ENCODE measurements around the gene AOC2. TPM values are rescaled to one million over a fixed set of nuclear protein-coding genes. Genes with fewer than 3 reads are reported as not detected.

AOC2 gene
- total RNA-seq, 1 donor from 2014 or later: 5.0 TPM

DNA sequence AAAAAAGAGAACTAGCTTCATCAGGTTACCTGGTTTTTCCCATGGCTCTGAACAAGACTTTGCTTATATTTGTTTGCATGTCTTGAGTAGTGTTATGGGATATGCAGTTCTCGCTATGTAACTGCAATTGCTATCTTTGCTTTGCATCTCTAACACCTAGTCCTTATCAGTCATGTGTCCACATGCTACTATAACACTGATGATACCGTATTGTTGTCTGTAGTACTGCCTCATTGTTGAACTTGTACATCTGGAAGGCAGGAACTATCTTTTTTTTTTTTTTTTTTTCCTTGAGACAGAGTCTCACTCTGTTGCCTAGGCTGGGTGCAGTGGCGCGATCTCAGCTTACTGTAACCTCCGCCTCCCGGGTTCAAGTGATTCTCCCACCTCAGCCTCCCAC lies 8.6 kb upstream of the AOC2 start:
- H4K20me1 ChIP-seq (ENCODE audit: insufficient read depth, low read length): peaks cover 26% of the 10 kb centered on the region
- TF ChIP-seq EZH2 (IDR thresholded peaks at IDR 0.05; ENCODE audit: insufficient read depth, low read length): no peak
- TF ChIP-seq, protein P1, sequence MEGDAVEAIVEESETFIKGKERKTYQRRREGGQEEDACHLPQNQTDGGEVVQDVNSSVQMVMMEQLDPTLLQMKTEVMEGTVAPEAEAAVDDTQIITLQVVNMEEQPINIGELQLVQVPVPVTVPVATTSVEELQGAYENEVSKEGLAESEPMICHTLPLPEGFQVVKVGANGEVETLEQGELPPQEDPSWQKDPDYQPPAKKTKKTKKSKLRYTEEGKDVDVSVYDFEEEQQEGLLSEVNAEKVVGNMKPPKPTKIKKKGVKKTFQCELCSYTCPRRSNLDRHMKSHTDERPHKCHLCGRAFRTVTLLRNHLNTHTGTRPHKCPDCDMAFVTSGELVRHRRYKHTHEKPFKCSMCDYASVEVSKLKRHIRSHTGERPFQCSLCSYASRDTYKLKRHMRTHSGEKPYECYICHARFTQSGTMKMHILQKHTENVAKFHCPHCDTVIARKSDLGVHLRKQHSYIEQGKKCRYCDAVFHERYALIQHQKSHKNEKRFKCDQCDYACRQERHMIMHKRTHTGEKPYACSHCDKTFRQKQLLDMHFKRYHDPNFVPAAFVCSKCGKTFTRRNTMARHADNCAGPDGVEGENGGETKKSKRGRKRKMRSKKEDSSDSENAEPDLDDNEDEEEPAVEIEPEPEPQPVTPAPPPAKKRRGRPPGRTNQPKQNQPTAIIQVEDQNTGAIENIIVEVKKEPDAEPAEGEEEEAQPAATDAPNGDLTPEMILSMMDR (IDR thresholded peaks at IDR 0.05; ENCODE audit: insufficient read depth, low read depth, low read length): no peak
- H2AFZ ChIP-seq (ENCODE audit: low read depth, low read length): no peak overlapping the region
- Mint-ChIP-seq H3K9me3 (ENCODE audit: unreplicated experiment) (no peaks in the 10 kb centered on the region), H3K27ac (ENCODE audit: unreplicated experiment) (no peak overlapping the region), H3K36me3 (ENCODE audit: low read depth, unreplicated experiment) (peaks cover 6% of the 10 kb centered on the region), H3K27me3 (ENCODE audit: low read depth, unreplicated experiment) (no peaks in the 10 kb centered on the region), H3K4me1 (ENCODE audit: low read depth, unreplicated experiment) (peaks cover 15% of the 10 kb centered on the region), H3K4me3 (ENCODE audit: unreplicated experiment) (no peak overlapping the region)
- H3K4me1 ChIP-seq (ENCODE audit: insufficient read depth, low read length): peaks cover 10% of the 10 kb centered on the region
- no peak overlapping the region for H3K9ac ChIP-seq (ENCODE audit: low read length)
- peaks cover 33% of the 10 kb centered on the region for H3K36me3 ChIP-seq (ENCODE audit: insufficient read depth, low read length)
- H3K27me3 ChIP-seq (ENCODE audit: insufficient read depth, low read length): no peaks in the 10 kb centered on the region
- no peak for DNase-seq (ENCODE audit: low read depth)
- H3K9me3 ChIP-seq (ENCODE audit: insufficient read depth, low read depth, low read length): no peaks in the 10 kb centered on the region
- no peak for FAIRE-seq
- H3K79me2 ChIP-seq (ENCODE audit: insufficient read depth, low read length): peaks cover 51% of the 10 kb centered on the region
- H3K27ac ChIP-seq (ENCODE audit: low read depth, low read length): no peak overlapping the region
- no peak overlapping the region for H3K4me3 ChIP-seq (ENCODE audit: insufficient read depth, low read depth, low read length)
- no peak overlapping the region for H3K4me2 ChIP-seq (ENCODE audit: low read length)

DNA sequence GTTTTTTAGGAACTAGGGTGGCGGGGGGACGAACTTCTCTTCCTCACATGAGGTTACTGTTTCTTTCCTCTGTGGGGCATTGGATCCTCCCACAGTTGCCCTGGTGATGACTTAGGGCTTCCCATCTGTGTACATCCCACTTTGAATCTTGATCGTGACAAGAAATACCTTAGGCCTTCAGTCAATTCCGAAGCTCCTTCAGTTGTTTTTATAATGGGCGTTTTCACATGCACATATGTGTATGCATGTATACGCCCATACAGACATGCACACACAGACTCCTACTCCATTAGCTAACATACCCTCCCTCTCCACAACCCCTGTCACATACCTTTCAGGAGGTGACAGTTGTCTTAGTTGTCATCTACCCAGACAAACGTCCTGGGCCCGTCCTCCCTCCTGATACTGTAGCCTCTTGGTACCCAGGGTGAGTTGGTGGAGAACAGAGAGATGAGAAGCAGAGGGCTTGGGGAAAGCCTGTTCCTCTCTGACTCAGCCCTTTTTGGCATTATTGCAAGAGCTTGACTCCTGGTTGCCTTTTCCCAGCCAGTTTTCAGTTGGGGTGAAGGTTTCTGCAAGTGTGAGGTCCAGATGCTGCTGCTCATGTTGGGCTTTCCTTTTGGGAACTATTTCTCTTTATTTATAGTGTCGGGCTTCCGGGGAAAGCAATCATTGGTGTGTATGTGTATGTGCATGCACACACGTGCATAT lies 2.2 kb upstream of the AOC2 start:
- Histone ChIP-seq H3K9me3 (ENCODE audit: insufficient read depth, low read depth, low read length) (no peaks in the 10 kb centered on the region), H3K4me2 (ENCODE audit: low read length) (no peak overlapping the region), H4K20me1 (ENCODE audit: insufficient read depth, low read length) (peaks cover 66% of the 10 kb centered on the region), H2AFZ (ENCODE audit: low read depth, low read length) (no peak overlapping the region), H3K9ac (ENCODE audit: low read length) (no peak overlapping the region), H3K4me3 (ENCODE audit: insufficient read depth, low read depth, low read length) (no peak overlapping the region), H3K36me3 (ENCODE audit: insufficient read depth, low read length) (peaks cover 62% of the 10 kb centered on the region), H3K27ac (ENCODE audit: low read depth, low read length) (no peak overlapping the region), H3K27me3 (ENCODE audit: insufficient read depth, low read length) (no peaks in the 10 kb centered on the region), H3K79me2 (ENCODE audit: insufficient read depth, low read length) (peaks cover 8% of the 10 kb centered on the region), H3K4me1 (ENCODE audit: insufficient read depth, low read length) (peaks cover 4% of the 10 kb centered on the region)
- no peaks in the 10 kb centered on the region for H3K9me3 Mint-ChIP-seq (ENCODE audit: unreplicated experiment)
- no peak overlapping the region for H3K4me3 Mint-ChIP-seq (ENCODE audit: unreplicated experiment)
- TF ChIP-seq EZH2 (IDR thresholded peaks at IDR 0.05; ENCODE audit: insufficient read depth, low read length): no peak
- TF ChIP-seq, protein P1 (IDR thresholded peaks at IDR 0.05; ENCODE audit: insufficient read depth, low read depth, low read length): no peak
- peaks cover 5% of the 10 kb centered on the region for H3K4me1 Mint-ChIP-seq (ENCODE audit: low read depth, unreplicated experiment)
- no peak overlapping the region for H3K27ac Mint-ChIP-seq (ENCODE audit: unreplicated experiment)
- H3K27me3 Mint-ChIP-seq (ENCODE audit: low read depth, unreplicated experiment): no peaks in the 10 kb centered on the region
- DNase-seq (ENCODE audit: low read depth) (no peak), FAIRE-seq (no peak)
- H3K36me3 Mint-ChIP-seq (ENCODE audit: low read depth, unreplicated experiment): peaks cover 12% of the 10 kb centered on the region

DNA sequence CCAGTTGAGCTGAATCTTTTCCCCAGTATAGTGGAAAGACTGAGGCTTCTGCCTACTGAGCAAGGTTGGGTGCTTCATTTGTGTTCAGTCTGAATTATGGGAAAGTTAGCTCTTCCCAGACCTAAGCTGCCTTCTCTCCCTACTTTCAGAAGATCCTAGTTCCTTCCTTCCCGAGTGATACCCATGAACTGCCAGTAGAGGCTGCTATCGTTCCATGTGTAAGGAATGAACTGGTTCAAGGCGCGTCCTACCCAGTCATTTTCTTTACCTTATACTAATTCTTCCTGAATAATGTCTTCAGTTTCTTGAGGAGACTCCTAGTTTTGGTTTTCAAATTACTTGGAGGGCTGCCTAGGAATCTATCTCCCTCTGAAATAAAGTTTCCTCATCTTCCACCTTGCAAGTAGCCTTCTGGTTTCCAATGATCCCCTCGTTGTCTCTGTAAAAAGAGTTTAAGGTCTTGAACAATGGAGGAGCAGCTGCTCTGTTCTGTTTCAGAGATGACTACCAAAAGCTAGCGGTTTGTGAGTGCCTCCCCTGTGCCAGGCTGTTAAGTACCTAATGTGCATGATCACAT lies 934 bp upstream of the AOC2 start:
- peaks cover 4% of the 10 kb centered on the region for H3K4me1 ChIP-seq (ENCODE audit: insufficient read depth, low read length)
- peaks cover 5% of the 10 kb centered on the region for H3K4me1 Mint-ChIP-seq (ENCODE audit: low read depth, unreplicated experiment)
- no peaks in the 10 kb centered on the region for H3K27me3 ChIP-seq (ENCODE audit: insufficient read depth, low read length)
- H3K79me2 ChIP-seq (ENCODE audit: insufficient read depth, low read length): no peaks in the 10 kb centered on the region
- peaks cover 59% of the 10 kb centered on the region for H4K20me1 ChIP-seq (ENCODE audit: insufficient read depth, low read length)
- DNase-seq (ENCODE audit: low read depth): peak; percentile 28
- no peak overlapping the region for H2AFZ ChIP-seq (ENCODE audit: low read depth, low read length)
- no peak overlapping the region for H3K27ac Mint-ChIP-seq (ENCODE audit: unreplicated experiment)
- H3K4me2 ChIP-seq (ENCODE audit: low read length): no peak overlapping the region
- peaks cover 9% of the 10 kb centered on the region for H3K36me3 Mint-ChIP-seq (ENCODE audit: low read depth, unreplicated experiment)
- H3K9ac ChIP-seq (ENCODE audit: low read length): no peak overlapping the region
- no peak overlapping the region for H3K4me3 Mint-ChIP-seq (ENCODE audit: unreplicated experiment)
- peaks cover 51% of the 10 kb centered on the region for H3K36me3 ChIP-seq (ENCODE audit: insufficient read depth, low read length)
- H3K9me3 Mint-ChIP-seq (ENCODE audit: unreplicated experiment): no peaks in the 10 kb centered on the region
- no peaks in the 10 kb centered on the region for H3K27me3 Mint-ChIP-seq (ENCODE audit: low read depth, unreplicated experiment)
- H3K9me3 ChIP-seq (ENCODE audit: insufficient read depth, low read depth, low read length): no peaks in the 10 kb centered on the region
- no peak overlapping the region for H3K27ac ChIP-seq (ENCODE audit: low read depth, low read length)
- TF ChIP-seq, protein P1 (IDR thresholded peaks at IDR 0.05; ENCODE audit: insufficient read depth, low read depth, low read length): peak; percentile 99
- no peak for TF ChIP-seq EZH2 (IDR thresholded peaks at IDR 0.05; ENCODE audit: insufficient read depth, low read length)
- H3K4me3 ChIP-seq (ENCODE audit: insufficient read depth, low read depth, low read length): no peak overlapping the region
- no peak for FAIRE-seq
